ENCODE results near the gene IL37.

DNA sequence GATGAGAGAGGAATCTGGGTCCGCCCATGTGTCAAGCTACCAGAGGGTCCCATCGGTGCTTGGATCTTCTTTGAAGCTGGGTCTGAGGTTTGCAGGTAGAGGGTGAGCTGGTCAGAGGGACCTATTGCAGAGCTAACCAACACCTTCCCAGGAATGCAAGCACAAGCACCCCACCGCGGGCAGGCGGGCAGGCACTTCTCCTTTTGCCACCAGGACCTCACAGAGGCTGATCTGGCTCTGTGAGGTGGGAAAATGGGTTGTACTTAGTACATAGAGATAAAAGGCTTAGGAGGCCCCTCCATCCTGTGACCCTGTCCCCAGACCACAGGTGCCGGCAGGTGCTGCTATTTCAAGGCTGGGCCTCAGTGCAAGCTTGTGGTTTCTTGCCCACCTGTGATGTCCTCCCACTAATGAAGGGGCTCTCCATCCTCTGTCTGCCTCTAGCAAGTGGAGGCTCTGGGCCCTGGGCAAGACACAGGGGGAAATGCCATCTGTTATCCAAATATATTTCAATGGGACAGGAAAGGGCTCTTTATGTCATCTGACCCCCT, 31.4 kb upstream of the IL37 start:
- TF ChIP-seq LEF1 (IDR thresholded peaks at IDR 0.05; ENCODE audit: borderline replicate concordance): no peak
- no peak for TF ChIP-seq SP1 (IDR thresholded peaks at IDR 0.05)
- TF ChIP-seq HDGF (IDR thresholded peaks at IDR 0.05; ENCODE audit: borderline replicate concordance): no peak
- TF ChIP-seq TARDBP (IDR thresholded peaks at IDR 0.05): no peak
- no peak for TF ChIP-seq FOXM1 (IDR thresholded peaks at IDR 0.05; ENCODE audit: borderline replicate concordance)

Data from HEK293T (cell line).